WTC11 (cell line): ENCODE results near the gene OR5K3. TPM values are rescaled to one million over a fixed set of nuclear protein-coding genes. Genes with fewer than 3 reads are reported as not detected.

Source experiments
- ATAC-seq: fragments of 200-7000 bp; cut with Tn5 transposase; 2 replicates; pipeline ENCODE4 v1.10.0; 2021; ENCODE audit warnings: mild to moderate bottlenecking, moderate library complexity
- CTCF ChIA-PET: fragments of 300-600 bp; sonication (Branson Sonifier 250); formaldehyde crosslinking; loops from one replicate; lab custom pipeline; 2021; ENCODE audit warnings: antibody characterized with exemption; lab: Charles Lee
- POLR2A ChIA-PET: fragments of 350-600 bp; sonication (Branson Sonifier 250); formaldehyde crosslinking; loops from one replicate; lab custom pipeline; 2021; ENCODE audit warnings: antibody characterized with exemption; lab: Charles Lee
- DNase-seq: peaks from one replicate; pipeline ENCODE4 v3.0.0; 2021; ENCODE audit warnings: low spot score
- H3K27ac Mint-ChIP-seq: 2 replicates; pipeline ENCODE4 v1.8.0; 2021; ENCODE audit warnings: mixed read lengths
- H3K27me3 Mint-ChIP-seq: 2 replicates; pipeline ENCODE4 v1.8.0; 2021; ENCODE audit warnings: low read depth, mild to moderate bottlenecking, moderate library complexity, mixed read lengths
- H3K36me3 Mint-ChIP-seq: 2 replicates; pipeline ENCODE4 v1.8.0; 2021; ENCODE audit warnings: mixed read lengths
- H3K4me1 Mint-ChIP-seq: 2 replicates; pipeline ENCODE4 v1.8.0; 2022; ENCODE audit warnings: mixed read lengths
- H3K4me3 Mint-ChIP-seq: 2 replicates; pipeline ENCODE4 v1.8.0; 2021; ENCODE audit warnings: mild to moderate bottlenecking, moderate library complexity, mixed read lengths
- H3K9me3 Mint-ChIP-seq: 2 replicates; pipeline ENCODE4 v1.8.0; 2021; ENCODE audit warnings: mixed read lengths
- ATF1 ChIP-seq: sonication (generic); formaldehyde crosslinking; IDR thresholded peaks from 2 replicates; pipeline ENCODE4 v1.8.1; 2023; ENCODE audit warnings: mild to moderate bottlenecking, moderate library complexity, missing genetic modification reagents
- ATF2 ChIP-seq: sonication (generic); formaldehyde crosslinking; IDR thresholded peaks from 2 replicates; pipeline ENCODE4 v1.8.1; 2022; ENCODE audit warnings: low read depth, missing genetic modification reagents, borderline replicate concordance
- ESRRA ChIP-seq: sonication (generic); formaldehyde crosslinking; IDR thresholded peaks from 2 replicates; pipeline ENCODE4 v1.8.1; 2022; ENCODE audit warnings: mild to moderate bottlenecking, missing genetic modification reagents, borderline replicate concordance
- NFYB ChIP-seq: sonication (generic); formaldehyde crosslinking; conservative IDR thresholded peaks from 2 replicates; pipeline ENCODE4 v1.8.0; 2022; ENCODE audit warnings: low read depth, missing genetic modification reagents
- SP1 ChIP-seq: sonication (generic); formaldehyde crosslinking; conservative IDR thresholded peaks from 2 replicates; pipeline ENCODE4 v1.8.1; 2022; ENCODE audit warnings: missing genetic modification reagents
- ZBTB21 ChIP-seq: sonication (generic); formaldehyde crosslinking; IDR thresholded peaks from 2 replicates; pipeline ENCODE4 v1.8.1; 2023; ENCODE audit warnings: mild to moderate bottlenecking, missing genetic modification reagents, borderline replicate concordance
- ZNF121 ChIP-seq: sonication (generic); formaldehyde crosslinking; IDR thresholded peaks from 2 replicates; pipeline ENCODE4 v1.8.0; 2023; ENCODE audit warnings: missing genetic modification reagents
- total RNA-seq: library from RNA; stranded (reverse); gene quantifications from 3 replicates; pipeline ENCODE4 v1.2.3, GENCODE V29; 2021
- TF ChIP-seq, protein P1 (sequence below): fragments of 200-600 bp; IDR thresholded peaks from 2 replicates; pipeline ENCODE4 v1.8.0; 2022; ENCODE audit warnings: antibody characterized with exemption
- TF ChIP-seq, protein P2 (sequence below): sonication (generic); formaldehyde crosslinking; IDR thresholded peaks from 2 replicates; pipeline ENCODE4 v1.8.1; 2022; ENCODE audit warnings: missing genetic modification reagents, borderline replicate concordance
- TF ChIP-seq, protein P3 (sequence below): sonication (generic); formaldehyde crosslinking; IDR thresholded peaks from 2 replicates; pipeline ENCODE4 v1.8.0; 2023; ENCODE audit warnings: mild to moderate bottlenecking, missing genetic modification reagents
- TF ChIP-seq, protein P4 (sequence below): sonication (generic); formaldehyde crosslinking; IDR thresholded peaks from 2 replicates; pipeline ENCODE4 v1.8.1; 2023; ENCODE audit warnings: mild to moderate bottlenecking, missing genetic modification reagents, borderline replicate concordance
- TF ChIP-seq, protein P5 (sequence below): fragments of 250-450 bp; sonication (Bioruptor Pico); IDR thresholded peaks from 2 replicates; pipeline ENCODE4 v1.8.0; 2021; ENCODE audit warnings: mild to moderate bottlenecking
- TF ChIP-seq, protein P6 (sequence below): sonication (generic); formaldehyde crosslinking; IDR thresholded peaks from 2 replicates; pipeline ENCODE4 v1.8.1; 2023; ENCODE audit warnings: mild to moderate bottlenecking, missing genetic modification reagents

Gene OR5K3
- total RNA-seq, 1 experiment from 2014 or later, result not detected

GRCh38 chr3:98343647-98344507 is 46.6 kb upstream of the OR5K3 start:
- Mint-ChIP-seq H3K4me1 (peaks cover 6% of the 10 kb centered on the region), H3K4me3 (no peak overlapping the region), H3K36me3 (no peaks in the 10 kb centered on the region), H3K9me3 (no peaks in the 10 kb centered on the region), H3K27ac (no peak overlapping the region), H3K27me3 (no peaks in the 10 kb centered on the region)
- DNase-seq (peak; percentile 54), ATAC-seq (peak; percentile 89)
- ChIA-PET POLR2A (no interaction called here), CTCF (interaction anchor here (0.6 to 2.4 kb wide), 23 partner anchors 9 to 913 kb away, joined by 3 to 15 read pairs (median 4); partner anchors contain the start of genes CLDND1, CPOX and OR5K4)
- TF ChIP-seq, protein P1, sequence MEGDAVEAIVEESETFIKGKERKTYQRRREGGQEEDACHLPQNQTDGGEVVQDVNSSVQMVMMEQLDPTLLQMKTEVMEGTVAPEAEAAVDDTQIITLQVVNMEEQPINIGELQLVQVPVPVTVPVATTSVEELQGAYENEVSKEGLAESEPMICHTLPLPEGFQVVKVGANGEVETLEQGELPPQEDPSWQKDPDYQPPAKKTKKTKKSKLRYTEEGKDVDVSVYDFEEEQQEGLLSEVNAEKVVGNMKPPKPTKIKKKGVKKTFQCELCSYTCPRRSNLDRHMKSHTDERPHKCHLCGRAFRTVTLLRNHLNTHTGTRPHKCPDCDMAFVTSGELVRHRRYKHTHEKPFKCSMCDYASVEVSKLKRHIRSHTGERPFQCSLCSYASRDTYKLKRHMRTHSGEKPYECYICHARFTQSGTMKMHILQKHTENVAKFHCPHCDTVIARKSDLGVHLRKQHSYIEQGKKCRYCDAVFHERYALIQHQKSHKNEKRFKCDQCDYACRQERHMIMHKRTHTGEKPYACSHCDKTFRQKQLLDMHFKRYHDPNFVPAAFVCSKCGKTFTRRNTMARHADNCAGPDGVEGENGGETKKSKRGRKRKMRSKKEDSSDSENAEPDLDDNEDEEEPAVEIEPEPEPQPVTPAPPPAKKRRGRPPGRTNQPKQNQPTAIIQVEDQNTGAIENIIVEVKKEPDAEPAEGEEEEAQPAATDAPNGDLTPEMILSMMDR, result peak; percentile 78
- no peak for TF ChIP-seq SP1 (CRISPR knock-in tag)

DNA sequence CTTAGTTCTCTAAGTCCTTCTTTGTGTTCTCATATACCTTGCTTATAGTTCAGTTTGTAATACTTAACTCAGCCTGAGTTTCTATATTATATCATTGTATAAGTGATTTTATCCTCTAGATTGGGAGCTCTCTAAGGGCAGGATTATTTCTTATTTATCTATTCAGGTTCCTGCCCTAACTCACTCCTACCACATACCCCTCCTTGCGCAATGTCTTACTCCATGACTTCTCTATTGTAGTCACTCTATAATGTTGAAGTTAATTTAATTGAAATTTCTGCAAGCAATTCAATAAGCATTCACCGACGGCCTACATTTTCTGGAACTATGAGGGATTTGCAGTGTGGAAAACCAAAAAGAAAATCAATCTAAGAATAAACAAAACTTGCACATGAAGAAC is 40.4 kb upstream of the OR5K3 start:
- peaks cover 7% of the 10 kb centered on the region for H3K4me1 Mint-ChIP-seq
- no peak overlapping the region for H3K4me3 Mint-ChIP-seq
- POLR2A ChIA-PET, result no interaction called here
- no peak overlapping the region for H3K27ac Mint-ChIP-seq
- H3K27me3 Mint-ChIP-seq, result no peaks in the 10 kb centered on the region
- ATAC-seq (no peak), DNase-seq (no peak)
- no peaks in the 10 kb centered on the region for H3K36me3 Mint-ChIP-seq
- CTCF ChIA-PET, result no interaction called here
- H3K9me3 Mint-ChIP-seq, result no peaks in the 10 kb centered on the region
- TF ChIP-seq ZBTB21 (CRISPR knock-in tag) (no peak), NFYB (CRISPR knock-in tag) (no peak), ATF2 (CRISPR knock-in tag) (no peak), ESRRA (CRISPR knock-in tag) (no peak), ATF1 (CRISPR knock-in tag) (no peak), ZNF121 (CRISPR knock-in tag) (no peak)
- TF ChIP-seq, protein P2, sequence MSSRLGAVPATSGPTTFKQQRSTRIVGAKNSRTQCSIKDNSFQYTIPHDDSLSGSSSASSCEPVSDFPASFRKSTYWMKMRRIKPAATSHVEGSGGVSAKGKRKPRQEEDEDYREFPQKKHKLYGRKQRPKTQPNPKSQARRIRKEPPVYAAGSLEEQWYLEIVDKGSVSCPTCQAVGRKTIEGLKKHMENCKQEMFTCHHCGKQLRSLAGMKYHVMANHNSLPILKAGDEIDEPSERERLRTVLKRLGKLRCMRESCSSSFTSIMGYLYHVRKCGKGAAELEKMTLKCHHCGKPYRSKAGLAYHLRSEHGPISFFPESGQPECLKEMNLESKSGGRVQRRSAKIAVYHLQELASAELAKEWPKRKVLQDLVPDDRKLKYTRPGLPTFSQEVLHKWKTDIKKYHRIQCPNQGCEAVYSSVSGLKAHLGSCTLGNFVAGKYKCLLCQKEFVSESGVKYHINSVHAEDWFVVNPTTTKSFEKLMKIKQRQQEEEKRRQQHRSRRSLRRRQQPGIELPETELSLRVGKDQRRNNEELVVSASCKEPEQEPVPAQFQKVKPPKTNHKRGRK (CRISPR knock-in tag), result no peak
- TF ChIP-seq, protein P3, sequence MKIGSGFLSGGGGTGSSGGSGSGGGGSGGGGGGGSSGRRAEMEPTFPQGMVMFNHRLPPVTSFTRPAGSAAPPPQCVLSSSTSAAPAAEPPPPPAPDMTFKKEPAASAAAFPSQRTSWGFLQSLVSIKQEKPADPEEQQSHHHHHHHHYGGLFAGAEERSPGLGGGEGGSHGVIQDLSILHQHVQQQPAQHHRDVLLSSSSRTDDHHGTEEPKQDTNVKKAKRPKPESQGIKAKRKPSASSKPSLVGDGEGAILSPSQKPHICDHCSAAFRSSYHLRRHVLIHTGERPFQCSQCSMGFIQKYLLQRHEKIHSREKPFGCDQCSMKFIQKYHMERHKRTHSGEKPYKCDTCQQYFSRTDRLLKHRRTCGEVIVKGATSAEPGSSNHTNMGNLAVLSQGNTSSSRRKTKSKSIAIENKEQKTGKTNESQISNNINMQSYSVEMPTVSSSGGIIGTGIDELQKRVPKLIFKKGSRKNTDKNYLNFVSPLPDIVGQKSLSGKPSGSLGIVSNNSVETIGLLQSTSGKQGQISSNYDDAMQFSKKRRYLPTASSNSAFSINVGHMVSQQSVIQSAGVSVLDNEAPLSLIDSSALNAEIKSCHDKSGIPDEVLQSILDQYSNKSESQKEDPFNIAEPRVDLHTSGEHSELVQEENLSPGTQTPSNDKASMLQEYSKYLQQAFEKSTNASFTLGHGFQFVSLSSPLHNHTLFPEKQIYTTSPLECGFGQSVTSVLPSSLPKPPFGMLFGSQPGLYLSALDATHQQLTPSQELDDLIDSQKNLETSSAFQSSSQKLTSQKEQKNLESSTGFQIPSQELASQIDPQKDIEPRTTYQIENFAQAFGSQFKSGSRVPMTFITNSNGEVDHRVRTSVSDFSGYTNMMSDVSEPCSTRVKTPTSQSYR, result no peak
- TF ChIP-seq, protein P4, sequence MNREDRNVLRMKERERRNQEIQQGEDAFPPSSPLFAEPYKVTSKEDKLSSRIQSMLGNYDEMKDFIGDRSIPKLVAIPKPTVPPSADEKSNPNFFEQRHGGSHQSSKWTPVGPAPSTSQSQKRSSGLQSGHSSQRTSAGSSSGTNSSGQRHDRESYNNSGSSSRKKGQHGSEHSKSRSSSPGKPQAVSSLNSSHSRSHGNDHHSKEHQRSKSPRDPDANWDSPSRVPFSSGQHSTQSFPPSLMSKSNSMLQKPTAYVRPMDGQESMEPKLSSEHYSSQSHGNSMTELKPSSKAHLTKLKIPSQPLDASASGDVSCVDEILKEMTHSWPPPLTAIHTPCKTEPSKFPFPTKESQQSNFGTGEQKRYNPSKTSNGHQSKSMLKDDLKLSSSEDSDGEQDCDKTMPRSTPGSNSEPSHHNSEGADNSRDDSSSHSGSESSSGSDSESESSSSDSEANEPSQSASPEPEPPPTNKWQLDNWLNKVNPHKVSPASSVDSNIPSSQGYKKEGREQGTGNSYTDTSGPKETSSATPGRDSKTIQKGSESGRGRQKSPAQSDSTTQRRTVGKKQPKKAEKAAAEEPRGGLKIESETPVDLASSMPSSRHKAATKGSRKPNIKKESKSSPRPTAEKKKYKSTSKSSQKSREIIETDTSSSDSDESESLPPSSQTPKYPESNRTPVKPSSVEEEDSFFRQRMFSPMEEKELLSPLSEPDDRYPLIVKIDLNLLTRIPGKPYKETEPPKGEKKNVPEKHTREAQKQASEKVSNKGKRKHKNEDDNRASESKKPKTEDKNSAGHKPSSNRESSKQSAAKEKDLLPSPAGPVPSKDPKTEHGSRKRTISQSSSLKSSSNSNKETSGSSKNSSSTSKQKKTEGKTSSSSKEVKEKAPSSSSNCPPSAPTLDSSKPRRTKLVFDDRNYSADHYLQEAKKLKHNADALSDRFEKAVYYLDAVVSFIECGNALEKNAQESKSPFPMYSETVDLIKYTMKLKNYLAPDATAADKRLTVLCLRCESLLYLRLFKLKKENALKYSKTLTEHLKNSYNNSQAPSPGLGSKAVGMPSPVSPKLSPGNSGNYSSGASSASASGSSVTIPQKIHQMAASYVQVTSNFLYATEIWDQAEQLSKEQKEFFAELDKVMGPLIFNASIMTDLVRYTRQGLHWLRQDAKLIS (CRISPR knock-in tag), result no peak
- TF ChIP-seq, protein P1, result no peak
- TF ChIP-seq, protein P5, sequence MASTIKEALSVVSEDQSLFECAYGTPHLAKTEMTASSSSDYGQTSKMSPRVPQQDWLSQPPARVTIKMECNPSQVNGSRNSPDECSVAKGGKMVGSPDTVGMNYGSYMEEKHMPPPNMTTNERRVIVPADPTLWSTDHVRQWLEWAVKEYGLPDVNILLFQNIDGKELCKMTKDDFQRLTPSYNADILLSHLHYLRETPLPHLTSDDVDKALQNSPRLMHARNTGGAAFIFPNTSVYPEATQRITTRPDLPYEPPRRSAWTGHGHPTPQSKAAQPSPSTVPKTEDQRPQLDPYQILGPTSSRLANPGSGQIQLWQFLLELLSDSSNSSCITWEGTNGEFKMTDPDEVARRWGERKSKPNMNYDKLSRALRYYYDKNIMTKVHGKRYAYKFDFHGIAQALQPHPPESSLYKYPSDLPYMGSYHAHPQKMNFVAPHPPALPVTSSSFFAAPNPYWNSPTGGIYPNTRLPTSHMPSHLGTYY, result no peak
- TF ChIP-seq, protein P6, sequence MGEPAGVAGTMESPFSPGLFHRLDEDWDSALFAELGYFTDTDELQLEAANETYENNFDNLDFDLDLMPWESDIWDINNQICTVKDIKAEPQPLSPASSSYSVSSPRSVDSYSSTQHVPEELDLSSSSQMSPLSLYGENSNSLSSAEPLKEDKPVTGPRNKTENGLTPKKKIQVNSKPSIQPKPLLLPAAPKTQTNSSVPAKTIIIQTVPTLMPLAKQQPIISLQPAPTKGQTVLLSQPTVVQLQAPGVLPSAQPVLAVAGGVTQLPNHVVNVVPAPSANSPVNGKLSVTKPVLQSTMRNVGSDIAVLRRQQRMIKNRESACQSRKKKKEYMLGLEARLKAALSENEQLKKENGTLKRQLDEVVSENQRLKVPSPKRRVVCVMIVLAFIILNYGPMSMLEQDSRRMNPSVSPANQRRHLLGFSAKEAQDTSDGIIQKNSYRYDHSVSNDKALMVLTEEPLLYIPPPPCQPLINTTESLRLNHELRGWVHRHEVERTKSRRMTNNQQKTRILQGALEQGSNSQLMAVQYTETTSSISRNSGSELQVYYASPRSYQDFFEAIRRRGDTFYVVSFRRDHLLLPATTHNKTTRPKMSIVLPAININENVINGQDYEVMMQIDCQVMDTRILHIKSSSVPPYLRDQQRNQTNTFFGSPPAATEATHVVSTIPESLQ (CRISPR knock-in tag), result no peak
